Measurements from ENCODE around the gene ARFGAP1.

DNA sequence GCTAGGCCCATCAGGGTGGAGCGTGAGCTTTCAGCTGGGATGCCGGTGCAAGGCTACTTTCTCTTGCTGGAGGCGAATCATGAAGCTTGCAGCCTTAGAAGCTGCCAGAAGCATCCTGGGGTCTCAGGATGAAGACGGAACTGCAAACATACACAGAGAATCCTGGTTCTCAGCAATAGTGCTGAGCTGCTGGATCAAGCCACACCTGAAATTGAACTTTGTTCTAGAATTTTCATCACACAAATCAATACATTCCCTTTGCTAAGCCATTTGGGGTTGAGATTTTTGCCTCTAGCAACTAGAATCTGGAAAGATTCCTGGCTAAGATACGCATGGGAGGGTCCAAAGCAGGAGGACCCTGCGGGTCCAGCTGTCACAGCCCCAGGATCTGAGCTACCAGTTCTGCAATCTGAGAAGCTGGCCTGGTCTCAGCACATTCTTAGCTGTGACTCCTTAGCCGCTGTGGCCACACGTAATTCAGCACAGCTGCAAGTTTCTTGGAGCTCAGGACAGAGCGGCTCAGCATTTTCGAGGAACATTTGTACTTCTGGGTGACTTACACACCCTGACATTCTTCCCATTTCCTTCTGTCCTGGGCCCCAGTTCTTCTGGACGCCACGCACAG lies 6.6 kb upstream of the ARFGAP1 start:
- TF ChIP-seq, protein P1, sequence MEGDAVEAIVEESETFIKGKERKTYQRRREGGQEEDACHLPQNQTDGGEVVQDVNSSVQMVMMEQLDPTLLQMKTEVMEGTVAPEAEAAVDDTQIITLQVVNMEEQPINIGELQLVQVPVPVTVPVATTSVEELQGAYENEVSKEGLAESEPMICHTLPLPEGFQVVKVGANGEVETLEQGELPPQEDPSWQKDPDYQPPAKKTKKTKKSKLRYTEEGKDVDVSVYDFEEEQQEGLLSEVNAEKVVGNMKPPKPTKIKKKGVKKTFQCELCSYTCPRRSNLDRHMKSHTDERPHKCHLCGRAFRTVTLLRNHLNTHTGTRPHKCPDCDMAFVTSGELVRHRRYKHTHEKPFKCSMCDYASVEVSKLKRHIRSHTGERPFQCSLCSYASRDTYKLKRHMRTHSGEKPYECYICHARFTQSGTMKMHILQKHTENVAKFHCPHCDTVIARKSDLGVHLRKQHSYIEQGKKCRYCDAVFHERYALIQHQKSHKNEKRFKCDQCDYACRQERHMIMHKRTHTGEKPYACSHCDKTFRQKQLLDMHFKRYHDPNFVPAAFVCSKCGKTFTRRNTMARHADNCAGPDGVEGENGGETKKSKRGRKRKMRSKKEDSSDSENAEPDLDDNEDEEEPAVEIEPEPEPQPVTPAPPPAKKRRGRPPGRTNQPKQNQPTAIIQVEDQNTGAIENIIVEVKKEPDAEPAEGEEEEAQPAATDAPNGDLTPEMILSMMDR (IDR thresholded peaks at IDR 0.05) = no peak
- TF ChIP-seq POLR2AphosphoS5 (IDR thresholded peaks at IDR 0.05; ENCODE audit: insufficient read depth in 1 of 2, low read depth in 1 of 2) = no peak

Measured in vagina (tissue), 2 donors.